HG03175 (cell line): ENCODE measurements around the gene COL23A1.

Experiments used
- ATAC-seq: cut with Tn5 transposase; IDR thresholded peaks from one replicate; pipeline ENCODE4 v1.9.1; 2021; ENCODE audit warnings: mild to moderate bottlenecking, moderate library complexity; ENCODE audit not compliant: unreplicated experiment

The COL23A1 gene

DNA sequence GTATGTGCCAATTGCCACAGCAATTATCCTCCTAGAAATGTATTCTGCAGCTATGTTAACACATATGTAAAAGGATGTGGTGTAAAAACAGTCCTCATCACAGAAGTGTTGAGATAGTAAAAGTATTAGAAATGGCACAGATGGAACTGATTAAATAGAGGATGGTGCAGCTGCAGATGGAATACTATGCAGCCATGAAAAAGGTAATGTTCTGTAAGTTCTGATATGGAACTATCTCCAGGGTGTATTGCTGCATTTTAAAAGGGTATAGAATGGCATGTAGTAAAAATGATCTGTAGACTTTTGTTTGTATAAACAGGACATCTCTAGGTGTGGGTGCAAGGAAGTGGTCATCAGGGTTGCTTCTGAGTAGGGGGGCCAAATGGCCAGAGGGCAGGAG is 294.6 kb downstream of the COL23A1 start:
- no peak for ATAC-seq

DNA sequence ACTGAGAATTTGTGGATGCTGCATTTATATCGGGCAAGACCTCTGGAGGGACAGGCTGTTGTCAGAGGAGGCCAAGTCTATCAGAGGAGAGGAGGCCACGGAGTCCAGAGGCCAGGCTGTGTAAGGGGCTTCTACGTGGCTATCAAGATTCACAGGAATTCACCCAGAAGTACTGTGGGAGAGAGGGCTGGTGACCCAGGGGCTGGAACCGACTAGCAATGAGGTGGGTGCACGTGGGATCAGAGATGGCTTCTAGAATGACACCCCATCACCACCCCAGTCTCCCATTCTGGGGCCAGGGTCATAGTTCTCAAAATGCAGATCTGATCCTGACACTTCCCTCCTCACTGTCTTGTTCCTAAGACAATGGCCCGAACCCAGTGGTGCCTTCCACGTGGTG is 296.4 kb downstream of the COL23A1 start:
- no peak for ATAC-seq

DNA sequence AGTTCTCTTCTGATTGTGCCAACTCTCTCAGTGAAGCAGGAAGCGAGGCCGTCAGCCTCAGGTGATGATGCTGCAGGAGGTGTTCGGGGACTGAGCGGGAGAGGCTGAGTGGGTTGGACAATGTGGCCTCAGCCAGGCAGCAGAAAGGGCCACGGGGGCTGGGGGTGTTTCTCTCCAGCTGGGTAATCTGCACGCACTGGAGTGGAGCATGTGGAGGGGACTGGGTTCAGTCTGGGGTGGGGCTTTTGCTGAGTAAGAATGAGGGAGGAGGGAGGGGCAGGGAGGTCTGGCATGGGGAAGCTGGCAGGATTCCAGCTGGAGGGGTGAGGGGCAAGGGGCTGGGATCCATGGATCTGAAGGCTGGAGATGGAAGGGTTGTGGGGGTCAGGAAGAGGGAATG is 296.8 kb downstream of the COL23A1 start:
- ATAC-seq, result no peak

DNA sequence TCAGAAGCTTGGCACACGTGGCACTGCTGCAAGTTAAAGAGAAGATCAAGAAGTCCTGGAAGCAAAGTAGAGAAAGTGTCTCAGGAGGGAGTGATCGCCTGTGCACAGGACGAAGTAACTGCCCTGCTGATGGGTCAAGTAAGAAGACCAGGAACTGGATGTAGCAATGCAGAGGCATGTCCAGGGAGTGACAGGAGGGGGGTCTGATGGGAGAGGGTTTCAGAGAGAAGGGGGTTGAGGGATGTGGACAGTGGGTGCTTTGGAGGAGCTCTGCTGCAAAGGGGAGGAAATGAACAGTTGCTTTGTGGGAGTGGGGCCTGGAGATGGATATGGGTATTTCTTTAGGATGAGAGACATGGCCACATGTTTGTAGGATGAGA is 297.4 kb downstream of the COL23A1 start:
- no peak for ATAC-seq

DNA sequence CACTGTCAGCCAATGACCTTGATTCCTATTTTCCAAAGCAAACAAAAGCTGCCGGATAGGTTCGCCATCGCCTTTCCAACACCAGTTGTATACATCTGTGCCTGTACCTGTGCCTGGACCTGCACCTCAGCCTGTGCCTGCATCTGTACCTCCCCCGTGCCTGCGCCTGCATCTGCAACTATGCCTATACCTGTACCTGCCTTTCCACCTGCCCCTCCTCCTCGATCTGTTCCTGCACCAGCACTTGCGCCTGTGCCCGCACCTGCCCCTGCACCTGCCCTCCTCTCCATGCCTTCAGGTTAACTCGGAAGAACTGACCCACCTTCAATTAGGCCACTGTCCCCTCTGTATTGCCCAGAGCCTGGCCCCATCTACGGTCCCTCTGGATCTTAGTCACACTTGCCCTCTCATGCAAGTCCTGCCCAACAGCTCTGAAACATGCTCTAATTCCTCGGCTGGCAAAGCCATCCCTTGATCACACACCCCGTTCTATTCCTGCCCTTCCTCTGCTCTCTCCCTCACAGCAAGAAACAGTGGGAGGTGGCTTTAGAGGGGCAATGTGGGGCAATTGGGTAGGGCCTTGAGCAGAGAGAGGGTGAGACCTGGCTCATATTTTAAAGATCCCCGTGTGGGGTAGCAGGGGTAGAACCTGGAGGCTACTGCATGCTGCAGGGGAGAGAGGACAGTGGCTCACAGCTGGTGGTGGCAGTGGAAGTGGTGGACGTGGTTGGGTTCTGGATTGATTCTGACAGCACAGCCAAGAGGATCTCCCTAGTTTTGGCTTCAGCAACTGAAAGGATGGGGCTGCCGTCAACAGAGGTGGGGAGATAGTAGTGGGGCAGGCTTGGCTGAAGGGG is 298.0 kb downstream of the COL23A1 start:
- ATAC-seq, result no peak

DNA sequence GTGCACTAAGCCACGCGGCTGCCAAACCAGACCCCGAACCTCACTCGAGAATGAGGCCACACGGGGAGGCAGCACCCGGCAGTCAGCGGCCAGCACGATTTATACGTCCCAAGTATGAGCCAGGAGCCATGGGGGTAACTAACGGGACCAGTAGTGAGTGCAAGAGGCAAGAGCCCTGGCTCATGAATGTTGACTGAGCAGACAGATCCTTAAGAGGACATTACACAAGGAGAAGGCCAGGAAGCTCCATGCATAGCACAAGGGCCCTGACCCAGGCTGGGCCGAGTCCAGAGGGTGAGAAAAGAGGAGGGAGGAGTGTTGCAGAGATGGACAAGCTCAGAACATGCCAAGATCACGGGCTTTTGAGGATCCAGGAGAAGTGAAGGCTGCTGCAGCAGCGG is 299.0 kb downstream of the COL23A1 start:
- no peak for ATAC-seq

DNA sequence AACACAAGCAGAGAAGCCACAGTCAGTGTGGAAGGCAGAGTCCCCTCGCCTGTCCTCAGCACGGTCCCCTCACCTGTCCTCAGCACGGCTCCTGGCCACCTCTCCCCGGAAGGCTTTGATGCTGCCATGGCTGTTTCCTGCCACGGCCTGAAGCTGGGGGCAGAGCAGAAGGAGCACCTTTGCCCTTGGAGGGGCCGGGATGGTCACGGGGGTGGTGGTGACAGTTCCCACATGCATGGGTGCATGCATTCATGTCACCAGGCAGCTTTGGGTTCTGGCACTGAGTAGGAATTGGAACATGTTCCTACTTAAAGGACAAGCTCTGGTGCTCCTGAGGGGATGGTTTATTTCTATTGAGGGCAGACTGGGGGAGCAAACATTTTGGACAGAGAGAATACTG is 299.8 kb downstream of the COL23A1 start:
- no peak for ATAC-seq

DNA sequence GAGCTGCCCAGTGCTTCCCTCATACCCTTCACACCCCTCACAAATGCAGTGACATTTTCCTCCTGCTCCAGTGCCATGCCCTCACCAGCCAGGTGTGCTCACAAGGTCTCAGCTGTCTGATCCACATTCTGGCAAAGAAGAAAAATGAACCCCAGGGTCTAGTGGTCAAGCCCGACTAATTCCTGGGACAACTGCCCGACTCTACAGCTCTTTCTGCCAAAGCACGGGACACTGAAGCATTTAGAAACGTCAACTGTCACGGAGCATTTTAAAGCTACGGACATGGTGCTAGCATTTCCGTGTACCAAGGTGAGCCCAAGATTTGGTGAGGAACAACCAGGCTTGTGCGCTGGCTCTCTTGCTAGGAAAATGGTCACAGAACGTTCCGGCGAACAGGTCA is 300.8 kb downstream of the COL23A1 start:
- ATAC-seq, result no peak

DNA sequence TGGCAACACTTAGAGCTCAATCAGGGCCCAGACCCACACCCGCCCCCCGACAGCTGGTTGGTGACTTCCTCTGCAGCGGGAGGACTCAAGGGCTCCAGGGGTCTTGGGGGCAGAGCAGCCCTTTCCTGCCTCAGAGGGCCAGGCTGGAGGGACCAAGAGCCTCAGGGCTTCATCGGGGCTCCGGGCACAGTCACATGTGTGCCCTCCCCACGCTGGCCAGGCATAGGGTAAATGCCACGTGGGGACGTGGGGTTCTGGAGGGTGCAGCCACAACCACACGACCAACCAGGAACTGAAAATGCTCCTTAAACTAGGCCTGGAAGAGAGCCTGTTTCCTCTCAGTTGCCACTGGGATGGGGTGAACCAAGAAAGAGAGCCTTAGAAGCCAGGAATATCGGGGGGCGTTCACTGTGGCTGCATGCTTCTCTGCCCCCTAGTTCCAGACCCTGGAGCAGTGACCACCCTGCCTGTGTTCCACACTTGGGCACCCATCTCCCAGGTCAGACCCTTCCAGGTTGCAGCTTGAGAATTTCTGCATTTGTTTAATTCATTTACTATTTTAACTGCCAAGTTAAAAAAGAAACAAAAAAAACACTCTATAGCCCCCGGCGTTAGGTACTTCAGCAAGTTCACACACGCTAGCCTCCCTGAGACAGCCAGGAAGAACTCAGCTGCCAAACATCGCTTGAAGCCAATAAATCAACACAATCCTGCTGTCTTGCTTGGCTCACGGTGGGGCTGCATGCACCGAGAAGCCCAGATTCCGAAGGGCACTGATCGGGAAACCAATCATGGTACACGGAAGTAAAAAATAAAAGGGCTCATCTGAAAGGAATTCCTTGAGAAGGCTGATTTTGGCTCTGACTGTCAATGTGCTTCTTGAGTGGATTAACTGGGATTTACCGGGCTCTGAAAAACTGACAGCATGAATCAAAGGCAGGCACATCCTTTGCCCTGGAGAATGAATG is 301.5 kb downstream of the COL23A1 start:
- ATAC-seq, result no peak

DNA sequence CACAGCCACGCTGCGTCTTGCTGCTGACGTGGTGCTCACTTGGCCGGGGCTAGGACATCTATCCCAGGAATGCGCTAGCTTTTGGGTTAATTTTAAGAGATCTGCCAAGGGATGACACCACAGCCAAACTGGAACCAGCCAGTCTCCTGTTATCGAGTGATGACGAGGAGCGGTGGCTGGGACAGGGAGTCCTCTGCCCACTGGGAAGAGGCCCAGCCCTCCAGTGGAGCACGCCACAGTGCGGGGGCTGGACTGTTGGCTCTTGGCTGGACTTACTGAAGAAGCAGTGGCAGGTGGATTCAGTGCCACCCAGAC is 302.4 kb downstream of the COL23A1 start:
- ATAC-seq, result no peak

DNA sequence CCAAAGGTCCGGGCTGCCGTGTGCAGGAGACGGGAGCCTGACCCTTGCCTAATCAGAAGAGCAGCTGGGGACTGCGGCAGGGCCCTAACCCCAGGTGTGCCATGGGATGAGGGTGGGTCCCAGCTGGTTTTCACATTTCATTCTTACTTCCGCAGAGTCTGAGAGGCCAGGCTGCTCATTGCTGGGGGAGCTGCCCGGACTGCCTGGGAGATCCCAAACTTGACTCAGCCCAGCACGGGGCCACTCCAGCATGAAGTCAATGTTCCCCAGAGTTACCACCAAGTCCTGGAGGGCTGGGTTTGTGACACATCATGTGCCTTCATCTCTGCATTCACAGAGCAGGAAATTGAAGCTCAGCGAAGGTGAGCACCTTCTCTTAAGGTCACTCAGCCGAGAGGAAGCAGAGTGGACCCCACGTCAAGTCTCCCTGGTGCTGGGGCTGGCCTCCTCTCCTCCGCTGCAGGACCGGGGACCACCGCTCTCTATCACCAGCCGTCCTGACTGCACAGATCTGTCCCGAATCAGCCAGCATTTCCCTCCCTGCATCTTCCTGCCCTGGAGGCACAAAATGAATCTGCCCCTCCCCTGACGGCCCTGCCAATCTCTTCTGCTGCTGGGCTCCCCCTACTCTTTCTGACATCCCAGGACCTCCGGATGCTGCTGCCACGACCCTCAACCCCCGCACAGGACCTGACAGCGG is 303.0 kb downstream of the COL23A1 start:
- no peak for ATAC-seq

DNA sequence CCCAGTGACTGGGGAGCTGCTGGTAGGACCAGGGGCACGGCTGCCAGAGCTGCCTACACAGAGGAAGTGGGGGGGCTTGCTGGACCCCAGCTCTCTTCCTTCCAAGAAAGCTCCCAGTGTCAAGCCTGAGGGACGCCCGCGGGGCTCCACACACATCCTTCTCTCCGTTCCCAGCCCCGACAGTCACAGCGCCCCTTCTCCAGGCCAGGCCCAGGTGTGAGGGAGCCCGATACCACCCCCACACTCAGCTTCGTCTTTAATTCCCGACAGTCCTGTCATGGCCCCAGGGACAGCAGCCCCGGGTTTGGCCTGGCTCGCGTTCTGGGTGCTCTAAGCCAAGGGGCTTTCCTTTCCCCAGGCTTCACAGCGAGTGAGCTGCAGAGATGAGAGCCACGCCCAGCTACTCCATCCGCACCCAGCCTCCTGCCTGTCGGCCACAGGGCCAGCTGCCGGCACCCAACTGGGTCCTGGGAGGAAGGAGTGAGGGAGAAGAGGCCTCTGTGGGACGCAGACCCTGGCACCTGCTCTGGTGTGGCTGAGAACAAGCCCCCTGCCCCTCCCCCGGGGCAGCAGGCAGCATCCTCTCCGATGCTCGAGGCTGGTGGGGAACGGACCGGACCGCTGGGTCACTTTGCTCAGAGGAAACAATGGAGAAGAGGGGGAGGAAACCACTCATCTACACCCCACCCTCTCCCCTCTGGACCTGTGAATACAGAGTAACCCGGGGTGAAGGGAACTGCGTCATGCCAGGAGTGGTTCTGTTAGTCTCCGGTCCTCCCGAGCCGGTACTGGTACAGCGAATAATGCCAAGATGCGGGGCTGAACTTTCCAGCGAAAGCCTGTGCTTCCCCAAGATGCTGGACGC is 303.7 kb downstream of the COL23A1 start:
- ATAC-seq, result no peak

DNA sequence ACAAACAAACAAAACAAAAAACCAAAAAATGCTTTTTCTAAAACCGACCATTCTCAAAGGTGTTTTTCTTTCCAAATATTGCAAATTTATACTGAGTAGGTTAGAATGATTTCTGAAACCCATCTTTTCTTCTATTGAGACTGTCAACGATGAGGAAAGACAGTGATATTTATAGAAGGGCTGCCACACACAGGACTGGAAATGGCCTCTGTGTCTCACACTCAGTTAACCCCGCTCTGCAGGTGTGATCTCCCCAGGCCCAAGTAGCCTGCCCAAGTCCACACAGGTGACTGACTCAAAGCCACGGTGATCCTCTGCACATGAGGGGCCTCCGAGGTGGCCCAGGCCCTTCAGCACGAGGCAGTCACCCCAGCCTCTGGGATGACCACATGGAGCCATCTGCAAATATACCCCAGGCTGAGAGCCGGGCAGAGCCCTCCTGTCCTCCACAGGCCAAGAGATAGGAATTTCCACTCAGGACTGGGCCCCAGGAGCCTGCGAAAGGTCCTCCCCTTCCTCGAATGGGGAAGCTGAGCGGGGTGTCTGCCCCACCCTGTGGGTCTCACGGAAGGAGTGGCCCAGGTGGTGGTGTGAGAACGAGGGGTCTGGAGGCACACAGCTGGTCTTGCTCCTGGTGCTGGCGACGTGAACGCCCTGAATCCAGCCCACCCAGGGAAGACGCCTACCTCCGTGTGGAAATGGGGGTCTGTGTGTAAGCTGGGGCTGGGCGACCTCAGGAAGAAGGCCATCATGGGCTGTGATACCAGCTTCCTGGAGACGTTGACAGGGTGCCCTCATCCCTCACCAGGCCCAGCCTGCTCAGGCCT is 304.6 kb downstream of the COL23A1 start:
- no peak for ATAC-seq

DNA sequence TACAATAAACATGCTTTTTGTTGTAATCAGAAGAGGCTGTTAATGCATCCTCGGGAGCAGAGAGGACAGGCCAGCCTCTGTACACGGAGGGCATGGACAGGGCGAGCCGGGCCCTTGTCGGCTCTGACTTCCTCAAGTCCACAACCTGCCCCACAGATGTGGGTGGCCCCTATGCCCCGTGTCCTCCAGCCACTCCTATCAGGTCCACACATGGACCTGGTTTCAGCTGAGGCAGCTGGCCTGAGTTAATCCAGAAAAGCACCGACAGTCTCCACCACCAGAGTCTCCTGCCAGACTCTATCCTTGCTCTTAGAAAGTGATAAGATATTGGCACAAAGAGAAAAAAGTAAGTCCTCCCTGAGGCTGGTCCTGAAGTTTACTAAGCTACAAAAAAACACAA is 305.2 kb downstream of the COL23A1 start:
- no peak for ATAC-seq

DNA sequence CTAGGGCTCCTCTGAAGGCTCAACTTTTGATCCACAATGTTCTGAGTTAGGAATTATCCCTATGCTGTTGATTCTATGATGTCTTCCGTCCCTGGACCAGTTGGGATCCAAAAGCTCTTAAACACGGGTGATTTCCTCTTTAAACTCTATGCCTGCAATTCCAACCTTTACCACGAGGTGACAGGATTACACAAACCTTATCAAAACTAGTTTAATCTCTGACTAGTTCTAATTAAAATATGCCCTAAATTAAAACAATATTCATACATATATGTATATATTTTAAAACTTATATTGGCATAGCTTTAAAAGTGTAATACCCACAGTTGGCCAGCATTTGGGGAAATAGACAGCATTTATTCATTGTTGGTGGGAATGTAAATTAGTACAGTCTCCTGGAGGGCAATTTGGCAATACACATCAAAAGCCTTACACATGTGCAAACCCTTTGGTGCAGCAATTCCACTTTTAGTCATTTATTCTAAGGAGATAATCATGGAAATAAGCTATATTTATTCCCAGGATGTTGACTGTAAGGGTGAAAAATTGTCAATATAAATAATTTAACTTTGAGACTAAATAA is 306.0 kb downstream of the COL23A1 start:
- ATAC-seq, result no peak

DNA sequence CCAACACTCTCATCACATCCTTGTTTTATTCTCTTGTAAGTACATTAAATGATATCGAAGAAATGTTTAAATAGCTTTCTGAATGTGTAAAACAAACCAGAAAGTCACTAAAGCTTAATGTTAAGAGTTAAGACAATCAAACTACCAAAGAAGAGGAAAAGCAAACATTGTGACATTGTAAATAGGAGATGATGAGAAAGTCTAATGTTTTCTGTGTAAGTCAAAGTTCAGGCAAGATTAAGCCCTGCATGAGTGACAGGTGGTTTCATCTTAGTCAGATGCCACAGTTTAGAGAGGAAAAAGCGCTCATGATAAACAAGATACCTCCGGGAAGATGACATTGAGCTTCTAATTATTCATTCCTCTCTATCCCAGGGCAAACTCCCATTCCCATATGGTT is 306.7 kb downstream of the COL23A1 start:
- ATAC-seq, result no peak

DNA sequence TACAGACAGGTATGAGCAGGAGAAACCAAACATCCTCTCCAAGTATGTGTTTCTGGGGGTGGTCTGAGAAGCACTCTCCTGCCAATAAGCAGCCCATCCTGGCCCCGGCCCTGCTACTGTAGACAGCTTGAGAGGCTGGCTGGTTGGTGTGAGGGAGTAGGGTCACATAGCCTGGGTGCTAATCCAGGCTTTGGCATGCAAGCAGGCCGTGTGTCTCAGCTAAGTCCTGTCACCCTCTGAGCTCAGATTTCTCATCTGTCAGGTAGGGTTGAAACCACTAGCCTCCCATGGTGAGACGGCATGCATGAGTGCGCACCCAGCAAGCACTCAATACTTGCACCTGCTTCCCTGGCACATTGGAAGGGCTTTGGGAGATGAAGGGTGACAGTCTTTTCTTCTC is 307.8 kb downstream of the COL23A1 start:
- no peak for ATAC-seq

DNA sequence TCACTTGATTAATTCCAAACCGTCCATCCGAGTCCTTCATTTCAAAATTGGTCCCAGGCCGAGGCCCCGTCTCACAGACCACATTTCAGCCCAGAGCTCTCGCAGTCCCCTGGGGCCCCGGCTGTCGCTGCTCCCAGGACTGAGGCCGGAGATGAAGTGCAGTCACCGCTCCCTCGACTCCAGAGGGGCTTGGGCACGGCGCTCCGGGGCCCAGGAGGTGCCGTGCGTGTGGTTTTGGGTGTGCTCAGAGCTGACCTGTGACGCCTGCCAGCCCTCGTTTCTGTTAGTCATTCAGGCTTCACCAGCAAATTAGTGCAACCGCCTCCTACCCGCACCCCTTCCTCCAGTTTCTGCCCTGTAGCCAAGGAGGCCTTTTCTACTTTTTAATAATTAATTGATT is 308.9 kb downstream of the COL23A1 start:
- ATAC-seq, result no peak

DNA sequence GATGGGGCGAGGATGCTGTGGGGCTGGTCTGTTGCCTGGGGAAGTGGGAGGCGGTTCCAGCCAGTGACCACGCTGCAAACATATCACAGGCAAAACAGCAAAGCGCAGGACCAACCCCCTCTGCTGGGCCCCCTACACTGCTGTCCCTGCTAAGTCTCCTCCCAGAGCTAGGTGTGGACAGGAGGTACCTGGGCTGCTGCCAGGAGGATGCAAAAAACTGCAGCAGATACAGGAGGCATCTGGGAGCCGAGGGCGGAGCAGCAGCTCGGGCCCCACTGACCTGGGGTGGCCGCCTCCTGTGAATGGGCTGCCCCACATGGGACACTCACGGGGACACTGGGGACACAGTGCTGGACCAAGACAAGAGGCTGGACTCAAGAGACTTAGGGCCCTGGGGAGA is 309.6 kb downstream of the COL23A1 start:
- ATAC-seq, result no peak
